GM19099 (cell line): ENCODE measurements around the gene SMIM38.

Source experiments
- POLR2A ChIP-seq: IDR thresholded peaks from 3 replicates; pipeline ENCODE4 v1.6.1; 2011; ENCODE audit warnings: low read depth; ENCODE audit not compliant: insufficient read length; ENCODE audit errors: extremely low read depth

Gene SMIM38

GRCh38 chr11:69119190-69119589 is 36.5 kb upstream of the SMIM38 start:
- no peak for TF ChIP-seq POLR2A

DNA sequence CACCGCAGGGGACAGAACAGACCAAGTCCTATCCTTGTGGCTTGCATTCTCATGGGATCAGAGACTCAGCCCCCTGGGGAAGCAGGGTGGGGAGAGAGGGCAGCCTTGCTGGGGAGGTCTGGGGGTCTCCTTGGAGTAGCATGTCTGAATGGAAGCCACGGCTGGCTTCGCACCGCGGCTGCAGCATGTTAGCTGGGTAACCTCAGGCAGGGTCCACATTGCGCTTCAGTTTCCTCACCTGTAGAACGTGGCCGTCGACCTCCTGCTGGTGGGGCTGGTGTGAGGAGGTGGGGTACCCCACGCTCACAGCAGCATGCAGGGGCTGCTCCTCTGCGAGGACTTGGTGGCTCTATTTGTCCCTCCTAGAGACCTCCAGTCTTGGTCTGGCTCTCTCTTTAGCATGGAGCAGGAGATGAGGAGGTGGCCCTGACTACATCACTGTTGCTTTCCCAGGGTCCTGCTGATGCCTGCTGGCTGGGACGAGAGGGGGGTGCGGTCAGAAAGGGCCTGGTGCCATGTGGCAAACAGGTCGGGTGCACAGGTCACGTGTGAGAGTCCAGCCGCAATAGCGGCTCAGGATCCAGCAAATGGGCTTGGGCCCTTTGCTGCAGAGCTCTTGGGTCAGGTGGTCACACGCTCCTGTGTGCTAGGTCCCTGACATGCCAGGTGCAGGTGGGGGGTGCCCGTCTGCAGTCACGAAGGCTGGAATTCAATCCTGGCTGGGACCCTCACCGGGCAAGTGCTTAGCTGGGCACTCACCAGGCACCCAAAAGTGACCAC is 35.4 kb upstream of the SMIM38 start:
- TF ChIP-seq POLR2A = no peak

- TF ChIP-seq POLR2A = no peak
Observed at GRCh38 chr11:69121021-69121420, 34.7 kb upstream of the SMIM38 start.

DNA sequence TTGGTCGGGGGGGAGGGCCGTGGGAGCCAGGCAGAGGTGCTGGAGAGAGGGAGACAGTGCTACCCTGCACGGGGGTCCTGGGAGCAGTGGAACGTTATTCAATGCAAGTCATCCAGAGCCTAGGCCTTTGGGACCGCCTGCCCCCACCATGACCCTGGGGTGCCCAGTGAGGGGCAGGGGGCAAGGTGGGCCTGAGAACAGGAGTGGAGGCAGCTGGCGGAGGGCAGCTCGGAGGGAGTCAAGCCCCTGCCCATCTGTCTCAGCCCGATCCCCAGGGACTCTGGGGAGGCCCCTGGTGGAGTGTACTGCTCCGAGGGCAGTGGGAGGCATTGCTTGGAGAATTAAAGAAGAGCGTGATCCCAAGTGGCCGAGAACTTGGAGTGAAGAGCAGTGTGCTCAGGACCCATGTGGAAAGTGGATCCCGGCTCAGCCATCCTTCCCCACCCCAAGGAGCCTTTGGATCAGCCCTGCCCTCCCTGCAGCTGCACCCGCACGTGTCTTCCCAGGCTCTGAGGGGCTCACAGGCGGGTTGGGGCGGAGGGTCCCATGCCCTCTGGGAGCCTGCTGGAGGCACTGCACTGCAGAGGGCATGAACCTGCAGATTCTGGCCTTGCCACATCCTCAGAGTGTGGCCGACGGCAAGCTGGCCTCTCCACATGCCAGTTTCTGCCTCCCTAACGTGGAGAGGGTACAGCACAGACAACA is 34.0 kb upstream of the SMIM38 start:
- TF ChIP-seq POLR2A = no peak

DNA sequence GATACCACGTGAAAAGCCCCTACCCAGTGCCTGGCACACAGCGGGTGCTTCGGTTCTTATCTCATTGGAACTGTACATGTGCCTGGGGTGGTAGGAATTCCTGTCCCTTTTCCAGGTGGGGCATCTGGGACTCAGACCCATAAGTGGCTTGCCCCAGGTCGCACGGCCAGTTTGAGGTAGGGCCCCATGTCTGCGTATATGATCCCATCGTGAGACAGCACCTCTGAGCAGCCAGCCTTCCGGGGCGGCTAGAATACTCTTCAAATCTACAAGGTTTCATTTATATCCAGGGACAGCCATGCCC is 33.5 kb upstream of the SMIM38 start:
- TF ChIP-seq POLR2A = no peak

DNA sequence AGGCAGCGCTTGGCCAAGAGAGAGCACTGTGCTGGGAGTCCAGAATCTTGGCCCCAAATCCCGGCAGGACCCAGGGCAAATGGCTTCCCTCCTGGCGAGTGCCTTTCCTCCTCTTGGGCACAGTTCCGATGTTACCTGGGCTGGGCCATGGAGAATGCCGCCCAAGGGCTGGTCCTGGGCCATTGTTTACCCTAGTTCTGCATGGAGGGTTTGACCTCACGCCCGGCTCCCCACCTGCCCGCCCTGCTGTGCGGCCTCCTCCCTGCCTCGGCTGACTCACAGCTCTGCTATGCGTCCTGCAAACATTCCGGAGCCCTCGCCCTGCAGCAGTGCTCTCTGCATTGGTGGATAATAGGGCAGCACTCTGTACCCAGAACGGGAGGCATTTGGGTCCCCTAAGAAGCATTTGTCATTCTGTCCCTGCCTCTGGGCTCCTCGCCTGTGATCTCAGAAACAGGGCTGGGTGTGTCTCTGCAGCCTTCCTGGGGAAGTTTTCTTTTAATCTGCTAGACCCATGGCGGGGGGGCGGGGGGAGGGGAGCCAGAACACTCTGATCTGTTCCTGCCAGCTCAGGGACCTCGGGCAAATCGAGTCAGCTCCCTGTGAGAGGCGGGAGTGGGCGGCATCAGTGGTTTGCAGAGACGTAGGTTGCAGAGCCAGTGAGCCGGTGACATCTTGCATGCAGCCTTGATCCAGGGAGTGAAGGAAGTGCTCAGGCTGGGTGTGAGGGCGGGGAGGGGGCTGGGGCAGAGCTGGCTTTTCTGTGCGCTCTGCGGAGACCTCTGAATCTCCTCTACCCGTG is 32.9 kb upstream of the SMIM38 start:
- no peak for TF ChIP-seq POLR2A

- no peak for TF ChIP-seq POLR2A
Observed at GRCh38 chr11:69123593-69124545, 31.9 kb upstream of the SMIM38 start.

GRCh38 chr11:69125861-69126260 is 29.9 kb upstream of the SMIM38 start:
- no peak for TF ChIP-seq POLR2A

- TF ChIP-seq POLR2A = no peak
Observed at GRCh38 chr11:69126286-69126685, 29.4 kb upstream of the SMIM38 start.

DNA sequence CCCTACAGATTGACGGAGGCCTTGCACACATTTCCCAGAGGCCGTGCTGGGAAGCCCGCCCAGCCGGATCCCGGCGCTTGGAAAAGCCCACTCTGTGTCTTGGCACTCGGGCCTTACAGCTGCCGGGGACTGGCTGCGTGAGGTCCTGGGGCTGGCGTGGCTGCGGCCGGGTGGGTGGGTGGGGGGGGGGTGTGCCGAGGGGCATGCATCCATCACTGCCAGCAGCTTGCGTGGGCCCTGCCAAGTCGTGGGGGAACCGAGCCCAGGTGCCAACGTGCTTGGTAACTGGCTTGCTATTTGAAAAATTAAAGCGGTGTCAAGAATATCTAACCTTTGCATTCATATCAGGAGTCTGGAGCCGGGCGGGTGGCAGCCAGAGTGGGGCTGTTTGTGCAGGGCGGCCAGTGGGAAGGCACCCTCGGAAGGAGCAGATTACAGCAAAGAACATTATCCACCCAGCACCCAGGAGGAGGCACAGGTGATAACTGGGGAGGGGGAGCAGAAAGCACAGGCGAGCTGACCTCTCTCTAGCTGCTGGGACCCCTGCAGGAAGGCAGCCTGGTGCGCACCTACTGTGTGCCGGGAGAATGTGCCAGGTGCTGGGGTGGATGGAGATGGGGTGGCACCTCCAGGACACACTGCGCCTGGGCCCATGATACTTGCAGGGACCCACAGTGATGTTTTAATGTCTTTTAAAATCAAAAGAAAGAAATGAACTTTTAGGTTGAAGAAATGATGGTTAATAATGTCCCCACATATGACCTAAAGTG is 28.5 kb upstream of the SMIM38 start:
- TF ChIP-seq POLR2A = no peak

GRCh38 chr11:69127884-69128283 is 27.9 kb upstream of the SMIM38 start:
- TF ChIP-seq POLR2A = no peak

GRCh38 chr11:69129053-69129452 is 26.7 kb upstream of the SMIM38 start:
- TF ChIP-seq POLR2A = no peak

- no peak for TF ChIP-seq POLR2A
Observed at GRCh38 chr11:69129647-69130046, 26.1 kb upstream of the SMIM38 start.

GRCh38 chr11:69130654-69131053 is 25.1 kb upstream of the SMIM38 start:
- no peak for TF ChIP-seq POLR2A
